Brain microvascular endothelial cell (primary cell): ENCODE measurements around the gene TTC14.
"Not testable (repeated sequence)": the region's sequence is repeated elsewhere in the genome, so short reads cannot be mapped to it uniquely, and the experiment has no call there.

Experiments
- DNase-seq: peaks from one replicate; pipeline ENCODE4 v3.0.0-alpha.2; 2020
- H3K27ac ChIP-seq: fragments of 250-450 bp; sonication (Bioruptor Pico); 2 replicates; pipeline ENCODE4 v1.5.1; 2020; ENCODE audit warnings: mild to moderate bottlenecking, moderate library complexity
- H3K27me3 ChIP-seq: fragments of 250-450 bp; sonication (Bioruptor Pico); replicated peaks from 2 replicates; pipeline ENCODE4 v1.5.1; 2020; ENCODE audit warnings: mild to moderate bottlenecking
- H3K36me3 ChIP-seq: fragments of 250-450 bp; sonication (Bioruptor Pico); replicated peaks from 2 replicates; pipeline ENCODE4 v1.5.1; 2020; ENCODE audit warnings: mild to moderate bottlenecking
- H3K4me3 ChIP-seq: 2 replicates; pipeline ENCODE4 v1.5.1; 2011; ENCODE audit warnings: low read depth, mild to moderate bottlenecking, control low read depth, low read length, moderate library complexity
- in situ Hi-C: cut with HindIII; loops from 2 replicates; pipeline ENCODE4 v1.10.0; 2017; ENCODE audit warnings: low sequenced_read_pairs, low pct_ligation_motif_present
- TF ChIP-seq, protein P1 (sequence below): IDR thresholded peaks from 2 replicates; pipeline ENCODE4 v1.5.1; 2011; ENCODE audit warnings: low read depth, mild to moderate bottlenecking, moderate library complexity, low read length, control low read depth, inconsistent platforms; ENCODE audit errors: missing control alignments

TTC14 gene

DNA sequence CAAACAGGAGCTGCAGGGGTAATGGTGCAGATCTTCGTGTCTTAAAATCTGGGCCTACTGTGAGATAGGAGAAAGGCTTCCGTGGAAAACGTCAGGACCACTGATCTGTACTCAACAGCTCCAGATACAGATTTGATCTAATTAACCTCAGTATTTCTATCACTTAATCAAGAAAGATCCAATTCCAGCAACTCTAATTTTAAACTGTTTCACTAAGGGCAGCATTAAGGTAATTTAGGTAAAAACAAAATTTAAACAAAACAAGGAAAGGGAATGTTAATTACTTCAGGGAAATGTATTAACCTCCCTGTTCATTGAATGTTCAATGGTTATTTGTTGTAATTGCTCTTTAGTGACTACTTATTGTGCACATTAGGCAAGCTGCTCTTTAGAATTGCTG is 26.4 kb upstream of the TTC14 start:
- Histone ChIP-seq H3K27ac (no peak overlapping the region), H3K36me3 (no peaks in the 10 kb centered on the region), H3K27me3 (no peaks in the 10 kb centered on the region), H3K4me3 (no peak overlapping the region)
- no peak for DNase-seq
- TF ChIP-seq, protein P1, sequence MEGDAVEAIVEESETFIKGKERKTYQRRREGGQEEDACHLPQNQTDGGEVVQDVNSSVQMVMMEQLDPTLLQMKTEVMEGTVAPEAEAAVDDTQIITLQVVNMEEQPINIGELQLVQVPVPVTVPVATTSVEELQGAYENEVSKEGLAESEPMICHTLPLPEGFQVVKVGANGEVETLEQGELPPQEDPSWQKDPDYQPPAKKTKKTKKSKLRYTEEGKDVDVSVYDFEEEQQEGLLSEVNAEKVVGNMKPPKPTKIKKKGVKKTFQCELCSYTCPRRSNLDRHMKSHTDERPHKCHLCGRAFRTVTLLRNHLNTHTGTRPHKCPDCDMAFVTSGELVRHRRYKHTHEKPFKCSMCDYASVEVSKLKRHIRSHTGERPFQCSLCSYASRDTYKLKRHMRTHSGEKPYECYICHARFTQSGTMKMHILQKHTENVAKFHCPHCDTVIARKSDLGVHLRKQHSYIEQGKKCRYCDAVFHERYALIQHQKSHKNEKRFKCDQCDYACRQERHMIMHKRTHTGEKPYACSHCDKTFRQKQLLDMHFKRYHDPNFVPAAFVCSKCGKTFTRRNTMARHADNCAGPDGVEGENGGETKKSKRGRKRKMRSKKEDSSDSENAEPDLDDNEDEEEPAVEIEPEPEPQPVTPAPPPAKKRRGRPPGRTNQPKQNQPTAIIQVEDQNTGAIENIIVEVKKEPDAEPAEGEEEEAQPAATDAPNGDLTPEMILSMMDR, result no peak
- in situ Hi-C loops, result no loop called here

DNA sequence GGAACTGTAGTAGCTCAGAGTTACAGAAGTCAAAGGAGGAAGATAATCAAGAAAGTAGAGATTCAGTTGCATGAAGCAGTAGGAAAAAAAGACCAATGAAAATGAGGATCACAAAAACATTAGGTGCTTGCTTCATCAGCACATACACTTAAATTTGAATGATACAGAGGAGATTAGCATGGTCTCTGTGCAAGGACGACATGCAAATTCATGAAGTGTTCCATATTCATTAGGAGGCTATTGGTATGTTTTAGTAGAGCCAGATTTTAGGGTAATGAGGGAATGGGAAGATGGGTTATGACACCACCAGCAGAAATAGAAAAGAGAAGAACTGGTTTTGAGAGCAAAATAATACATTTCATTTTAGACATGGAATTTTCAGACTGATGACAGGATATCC is 21.0 kb upstream of the TTC14 start:
- in situ Hi-C loops, result no loop called here
- H3K27ac ChIP-seq, result no peak overlapping the region

DNA sequence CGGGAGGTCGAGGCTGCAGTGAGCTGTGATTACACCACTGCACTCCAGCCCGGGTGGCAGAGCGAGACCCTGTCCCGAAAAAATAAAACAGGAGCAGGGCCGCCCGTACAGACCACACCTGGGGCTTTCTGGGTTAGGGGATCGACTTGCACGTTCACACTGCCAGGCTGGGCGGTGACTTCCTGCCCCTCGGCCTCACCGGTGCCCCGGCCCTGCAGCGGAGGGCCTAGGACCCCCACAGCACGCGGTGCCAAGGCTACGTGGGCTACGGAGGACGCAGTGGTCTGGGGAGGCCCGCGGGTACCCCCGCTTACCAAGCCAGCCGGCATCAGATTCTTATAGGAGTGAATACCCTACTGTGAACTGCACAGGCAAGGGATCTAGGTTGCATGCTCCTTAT is 11.6 kb upstream of the TTC14 start:
- no peaks in the 10 kb centered on the region for H3K36me3 ChIP-seq
- in situ Hi-C loops, result no loop called here
- DNase-seq, result no peak
- H3K27ac ChIP-seq, result no peak overlapping the region
- no peaks in the 10 kb centered on the region for H3K27me3 ChIP-seq
- H3K4me3 ChIP-seq, result no peak overlapping the region
- TF ChIP-seq, protein P1, result no peak

More for the DNA sequence above, 21.0 kb upstream of the TTC14 start:
- H3K4me3 ChIP-seq, result no peak overlapping the region
- no peaks in the 10 kb centered on the region for H3K27me3 ChIP-seq
- no peak for DNase-seq
- TF ChIP-seq, protein P1, result no peak
- H3K36me3 ChIP-seq, result no peaks in the 10 kb centered on the region

GRCh38 chr3:180593631-180594030 is 8.3 kb upstream of the TTC14 start:
- in situ Hi-C loops, H3K27ac ChIP-seq, H3K27me3 ChIP-seq, H3K4me3 ChIP-seq, H3K36me3 ChIP-seq, DNase-seq: not testable (repeated sequence)

- TF ChIP-seq, protein P1, result peak; percentile 44
- no peak overlapping the region for H3K27ac ChIP-seq
- no peak overlapping the region for H3K4me3 ChIP-seq
- no peaks in the 10 kb centered on the region for H3K36me3 ChIP-seq
- H3K27me3 ChIP-seq, result no peaks in the 10 kb centered on the region
- in situ Hi-C loops, result no loop called here
- DNase-seq, result no peak
These were observed 7.1 kb upstream of the TTC14 start for GRCh38 chr3:180594631-180595558.

DNA sequence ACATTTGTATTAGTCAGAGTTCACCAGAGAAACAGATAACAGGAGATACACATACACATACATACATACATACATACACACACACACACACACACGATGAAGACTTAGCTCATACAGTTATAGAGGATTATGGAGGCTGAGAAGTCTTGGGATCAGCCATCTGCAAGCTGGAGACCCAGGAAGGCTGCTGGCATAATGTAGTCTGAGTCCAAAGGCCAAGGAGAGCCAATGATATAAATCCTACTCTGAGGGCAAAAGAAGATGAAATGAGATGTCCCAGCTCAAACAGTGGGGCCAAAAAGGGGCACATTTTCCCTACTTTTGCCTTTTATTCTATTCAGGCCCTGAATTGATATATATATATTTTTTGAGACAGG is 6.4 kb upstream of the TTC14 start:
- Histone ChIP-seq H3K27me3 (no peaks in the 10 kb centered on the region), H3K36me3 (no peaks in the 10 kb centered on the region), H3K4me3 (no peak overlapping the region), H3K27ac (no peak overlapping the region)
- in situ Hi-C loops, result no loop called here
- TF ChIP-seq, protein P1, result no peak
- DNase-seq, result no peak
